H1 (cell line): ENCODE results near the gene CDC73. TPM values are rescaled to one million over a fixed set of nuclear protein-coding genes. Genes with fewer than 3 reads are reported as not detected.

Source experiments
- CTCF ChIA-PET: fragments of 300-600 bp; sonication (Branson Sonifier 250); formaldehyde crosslinking; loops from one replicate; lab custom pipeline; 2021; ENCODE audit not compliant: partially characterized antibody; lab: Charles Lee
- POLR2A ChIA-PET: fragments of 300-600 bp; sonication (Branson Sonifier 250); formaldehyde crosslinking; loops from one replicate; lab custom pipeline; 2021; ENCODE audit warnings: inconsistent platforms; ENCODE audit not compliant: partially characterized antibody; lab: Charles Lee
- DNase-seq, 2 experiments: peaks; one replicate each; pipeline versions ENCODE4 v3.0.0 to v3.0.0-alpha.2; 2010 to 2022; ENCODE audit warnings: low spot score in 2 of 2, low read depth in 1 of 2, mixed read lengths in 1 of 2
- FAIRE-seq: peaks from 2 replicates; lab custom pipeline; 2011; peaks lifted over from hg19 to GRCh38; lab: Jason Lieb, UNC
- H2AFZ ChIP-seq: 2 replicates; pipeline ENCODE4 v1.8.1; 2012; ENCODE audit warnings: low read length, inconsistent platforms
- H2AK5ac ChIP-seq: 2 replicates; pipeline ENCODE4 v1.6.1; 2013; ENCODE audit warnings: low read depth, low read length
- H2BK120ac ChIP-seq: replicated peaks from 2 replicates; pipeline ENCODE3; 2013; ENCODE audit warnings: low read depth, low read length, inconsistent platforms
- H2BK12ac ChIP-seq: 2 replicates; pipeline ENCODE4 v1.6.1; 2013; ENCODE audit warnings: low read depth, low read length
- H2BK15ac ChIP-seq: 2 replicates; pipeline ENCODE4 v1.6.1; 2013; ENCODE audit warnings: low read length
- H2BK20ac ChIP-seq: 2 replicates; pipeline ENCODE4 v1.6.1; 2013; ENCODE audit warnings: low read length
- H2BK5ac ChIP-seq: 2 replicates; pipeline ENCODE4 v1.6.1; 2013; ENCODE audit warnings: low read depth, low read length
- H3K14ac ChIP-seq: 2 replicates; pipeline ENCODE4 v1.6.1; 2013; ENCODE audit warnings: inconsistent platforms; ENCODE audit not compliant: insufficient read length
- H3K18ac ChIP-seq: 2 replicates; pipeline ENCODE4 v1.6.1; 2013; ENCODE audit warnings: low read length; ENCODE audit errors: extremely low read depth
- H3K23ac ChIP-seq: 2 replicates; pipeline ENCODE4 v1.6.1; 2013; ENCODE audit warnings: inconsistent platforms; ENCODE audit not compliant: insufficient read length
- H3K23me2 ChIP-seq: 2 replicates; pipeline ENCODE4 v1.6.1; 2013; ENCODE audit warnings: low read depth, low read length
- H3K27ac ChIP-seq: 2 replicates; pipeline ENCODE4 v1.6.1; 2011; ENCODE audit warnings: low read depth, low read length, inconsistent platforms
- H3K27me3 ChIP-seq, 4 experiments: replicated peaks in 1 of 4; 1 replicate in 1 of 4; 2 replicates in 3 of 4; pipeline versions ENCODE4 v1.6.1 to v1.8.1; 2011 to 2013; ENCODE audit warnings: low read length in 3 of 4, mild to moderate bottlenecking in 3 of 4, inconsistent platforms in 2 of 4, mixed read lengths in 2 of 4, moderate library complexity in 1 of 4; ENCODE audit not compliant: control insufficient read depth in 3 of 4, insufficient read depth in 3 of 4; ENCODE audit errors: extremely low read depth in 1 of 4
- H3K36me3 ChIP-seq, 4 experiments: 2 replicates each; pipeline versions ENCODE4 v1.6.1 to v1.8.1; 2011 to 2013; ENCODE audit warnings: mild to moderate bottlenecking in 4 of 4, low read length in 3 of 4, moderate library complexity in 2 of 4, control low read depth in 1 of 4, inconsistent platforms in 1 of 4; ENCODE audit not compliant: insufficient read depth in 4 of 4, control insufficient read depth in 2 of 4
- H3K4ac ChIP-seq: replicated peaks from 2 replicates; pipeline ENCODE3; 2013; ENCODE audit warnings: low read length, low read depth, mixed read lengths, inconsistent platforms; ENCODE audit not compliant: insufficient read length
- H3K4me1 ChIP-seq, 4 experiments: replicated peaks in 1 of 4; 1 replicate in 1 of 4; 2 replicates in 3 of 4; pipeline versions ENCODE4 v1.6.1 to v1.8.1; 2011 to 2013; ENCODE audit warnings: low read length in 3 of 4, inconsistent platforms in 2 of 4, mixed read lengths in 1 of 4; ENCODE audit not compliant: insufficient read depth in 4 of 4, control insufficient read depth in 3 of 4
- H3K4me2 ChIP-seq, 2 experiments: 2 replicates each; pipeline versions ENCODE4 v1.6.1 to v1.8.1; 2011 to 2013; ENCODE audit warnings: low read depth in 2 of 2, low read length in 2 of 2, control low read depth in 1 of 2, inconsistent platforms in 1 of 2, mild to moderate bottlenecking in 1 of 2; ENCODE audit not compliant: insufficient read depth in 1 of 2
- H3K4me3 ChIP-seq, 4 experiments: fragments of 200-600, 300-600 bp in 1 of 4; sonication (generic), shearing (Covaris generic), sonication (Bioruptor Twin) in 1 of 4; 2 replicates each; pipeline versions ENCODE4 v1.5.1 to v1.8.1; 2011 to 2016; ENCODE audit warnings: low read length in 4 of 4, low read depth in 3 of 4, control low read depth in 2 of 4, inconsistent platforms in 2 of 4, mild to moderate bottlenecking in 2 of 4, mixed read lengths in 1 of 4, moderate library complexity in 1 of 4; ENCODE audit not compliant: insufficient read depth in 2 of 4; ENCODE audit errors: extremely low read depth in 1 of 4
- H3K56ac ChIP-seq: replicated peaks from 2 replicates; pipeline ENCODE3; 2013; ENCODE audit warnings: low read depth, mild to moderate bottlenecking, mixed read lengths, low read length, inconsistent platforms; ENCODE audit not compliant: insufficient read length
- H3K79me1 ChIP-seq: 2 replicates; pipeline ENCODE4 v1.6.1; 2013; ENCODE audit warnings: low read depth, low read length, control low read depth
- H3K79me2 ChIP-seq, 2 experiments: 2 replicates each; pipeline versions ENCODE4 v1.6.1 to v1.8.1; 2012 to 2013; ENCODE audit warnings: low read length in 2 of 2, mild to moderate bottlenecking in 2 of 2, inconsistent platforms in 1 of 2; ENCODE audit not compliant: insufficient read depth in 2 of 2, control insufficient read depth in 1 of 2
- H3K9ac ChIP-seq, 4 experiments: replicated peaks in 1 of 4; 1 replicate in 1 of 4; 2 replicates in 3 of 4; pipeline versions ENCODE4 v1.6.1 to v1.8.1; 2011 to 2013; ENCODE audit warnings: low read depth in 3 of 4, low read length in 3 of 4, control low read depth in 2 of 4, mild to moderate bottlenecking in 2 of 4, moderate library complexity in 2 of 4, inconsistent platforms in 1 of 4; ENCODE audit errors: extremely low read depth in 1 of 4
- H3K9me3 ChIP-seq, 2 experiments: 2 replicates each; pipeline versions ENCODE4 v1.6.1 to v1.8.1; 2012 to 2013; ENCODE audit warnings: mild to moderate bottlenecking in 2 of 2, moderate library complexity in 2 of 2, control low read depth in 1 of 2, inconsistent platforms in 1 of 2, low read depth in 1 of 2, low read length in 1 of 2, mixed read lengths in 1 of 2; ENCODE audit not compliant: insufficient read depth in 2 of 2
- H4K20me1 ChIP-seq, 2 experiments: replicated peaks in 1 of 2; 2 replicates each; pipeline versions ENCODE3 to v1.8.1; 2011 to 2013; ENCODE audit warnings: inconsistent platforms in 2 of 2, low read length in 2 of 2, mild to moderate bottlenecking in 1 of 2; ENCODE audit not compliant: insufficient read depth in 2 of 2, control insufficient read depth in 1 of 2
- H4K5ac ChIP-seq: 2 replicates; pipeline ENCODE4 v1.6.1; 2013; ENCODE audit warnings: low read length, low read depth, mixed read lengths, inconsistent platforms; ENCODE audit not compliant: insufficient read length
- H4K8ac ChIP-seq: 2 replicates; pipeline ENCODE4 v1.8.0; 2013; ENCODE audit warnings: mild to moderate bottlenecking, moderate library complexity, low read length, inconsistent platforms; ENCODE audit not compliant: insufficient read depth; ENCODE audit errors: extremely low read depth
- H4K91ac ChIP-seq: replicated peaks from 2 replicates; pipeline ENCODE3; 2013; ENCODE audit warnings: low read length, mixed read lengths, inconsistent platforms; ENCODE audit not compliant: insufficient read length
- SIRT6 ChIP-seq: IDR thresholded peaks from one replicate; pipeline ENCODE4 v1.7.1; 2012; ENCODE audit warnings: low read length, inconsistent platforms
- SUZ12 ChIP-seq: fragments of 200-600 bp; sonication (generic); IDR thresholded peaks from 2 replicates; pipeline ENCODE4 v1.6.1; 2012; ENCODE audit warnings: mild to moderate bottlenecking, inconsistent platforms, low read length, moderate library complexity, mixed read lengths
- YY1 ChIP-seq: IDR thresholded peaks from 2 replicates; pipeline ENCODE4 v1.6.1; 2011; ENCODE audit warnings: low read depth, mild to moderate bottlenecking, low read length
- polyA plus RNA-seq, 7 experiments: library from polyadenylated mRNA; depleted of rRNA in 3 of 7; stranded (reverse) in 5 of 7; unstranded in 2 of 7; fragments of >200 nt in 5 of 7; fragments of 200-250 nt in 2 of 7; gene quantifications; 1 replicate in 5 of 7; 2 replicates in 1 of 7; 4 replicates in 1 of 7; pipeline versions ENCODE4 v1.2.1 to v1.2.3, GENCODE V29; 2011 to 2013; ENCODE audit warnings: missing spikeins in 2 of 7, mixed read lengths in 2 of 7
- total RNA-seq: library from RNA; stranded (reverse); fragmentation: NEBNext Ultra II Directional; extraction: Animal tissue kit (Norgen Biotek cat#: 25700); gene quantifications from 2 replicates; pipeline ENCODE4 v1.2.1, GENCODE V29; 2021

CDC73 gene
- total and polyA plus RNA-seq, 2 of the 8 experiments (the other 6 are each of a cell fraction or from before 2014, with no cell fraction given) = 9.8 to 64.0 TPM

- Histone ChIP-seq H3K23me2 (no peaks in the 10 kb centered on the region), H4K91ac (no peak overlapping the region), H3K4me2 (no peak overlapping the region), H3K4me1 (no peaks in the 10 kb centered on the region), H3K27ac (no peak overlapping the region), H3K79me1 (no peaks in the 10 kb centered on the region), H3K9ac (no peak overlapping the region), H2AK5ac (no peak overlapping the region), H3K23ac (no peak overlapping the region), H3K79me2 (no peaks in the 10 kb centered on the region), H4K20me1 (no peaks in the 10 kb centered on the region), H2BK5ac (no peak overlapping the region), H3K56ac (no peak overlapping the region), H2BK12ac (no peak overlapping the region), H2AFZ (no peak overlapping the region), H3K27me3 (no peaks in the 10 kb centered on the region), H3K4me3 (no peak overlapping the region), H4K8ac (no peak overlapping the region), H2BK20ac (no peak overlapping the region), H3K36me3 (no peaks in the 10 kb centered on the region), H4K5ac (no peak overlapping the region), H2BK120ac (no peak overlapping the region), H3K9me3 (no peaks in the 10 kb centered on the region), H2BK15ac (no peak overlapping the region), H3K4ac (no peak overlapping the region), H3K18ac (no peak overlapping the region), H3K14ac (no peak overlapping the region)
- no peak for DNase-seq
- POLR2A ChIA-PET = no interaction called here
- CTCF ChIA-PET = interaction anchor here (1.1 to 1.4 kb wide), 2 partner anchors 96 to 277 kb away, joined by 3 to 4 read pairs; no protein-coding TSS in a partner anchor
- TF ChIP-seq SIRT6 = no peak
- TF ChIP-seq YY1 = no peak
- no peak for TF ChIP-seq SUZ12
- no peak for FAIRE-seq
These were observed 162.4 kb downstream of the CDC73 start for GRCh38 chr1:193284219-193284618.
